KMS-11 (cell line): Measurements from ENCODE around the gene EIF4H.
"Not testable (repeated sequence)": the region's sequence is repeated elsewhere in the genome, so short reads cannot be mapped to it uniquely, and the experiment has no call there.

ENCODE experiments used
- H2AFZ ChIP-seq: fragments of 200-600 bp; sonication (generic); 2 replicates; pipeline ENCODE4 v1.6.1; 2016; ENCODE audit warnings: antibody characterized with exemption, mixed run types, low read depth
- H3K27ac ChIP-seq: fragments of 200-600 bp; sonication (generic); 2 replicates; pipeline ENCODE4 v1.6.1; 2016; ENCODE audit warnings: mild to moderate bottlenecking, mixed run types
- H3K27me3 ChIP-seq: fragments of 200-600 bp; sonication (generic); 2 replicates; pipeline ENCODE4 v1.6.1; 2017; ENCODE audit warnings: mild to moderate bottlenecking, low read depth, mixed run types, moderate library complexity; ENCODE audit not compliant: insufficient read depth
- H3K36me3 ChIP-seq: fragments of 200-600 bp; sonication (generic); 2 replicates; pipeline ENCODE4 v1.6.1; 2017; ENCODE audit warnings: mild to moderate bottlenecking, mixed run types; ENCODE audit not compliant: insufficient read depth
- H3K4me1 ChIP-seq: fragments of 200-600 bp; sonication (generic); 2 replicates; pipeline ENCODE4 v1.6.1; 2016; ENCODE audit warnings: mild to moderate bottlenecking, low read depth, mixed run types; ENCODE audit not compliant: poor library complexity, severe bottlenecking
- H3K4me2 ChIP-seq: fragments of 200-600 bp; sonication (generic); 2 replicates; pipeline ENCODE4 v1.7.0; 2016; ENCODE audit warnings: mild to moderate bottlenecking, mixed run types
- H3K4me3 ChIP-seq: fragments of 200-600 bp; sonication (generic); IDR thresholded peaks from 2 replicates; pipeline ENCODE4 v1.6.1; 2017; ENCODE audit warnings: low read depth, low read length, mixed read lengths; ENCODE audit not compliant: insufficient read depth
- H3K79me2 ChIP-seq: fragments of 200-600 bp; sonication (generic); 2 replicates; pipeline ENCODE4 v1.6.1; 2016; ENCODE audit warnings: low read depth, mixed run types; ENCODE audit not compliant: insufficient read depth
- H3K9ac ChIP-seq: fragments of 200-600 bp; sonication (generic); 2 replicates; pipeline ENCODE4 v1.6.1; 2016; ENCODE audit warnings: mild to moderate bottlenecking, mixed run types
- H4K20me1 ChIP-seq: fragments of 200-600 bp; sonication (generic); 2 replicates; pipeline ENCODE4 v1.6.1; 2016; ENCODE audit warnings: mild to moderate bottlenecking, mixed run types; ENCODE audit not compliant: insufficient read depth
- TF ChIP-seq, protein P1 (sequence below): fragments of 200-600 bp; sonication (generic); conservative IDR thresholded peaks from 2 replicates; pipeline ENCODE4 v1.6.1; 2017; ENCODE audit warnings: low read depth, mild to moderate bottlenecking, antibody characterized with exemption, low read length, moderate library complexity, mixed read lengths

Gene EIF4H

DNA sequence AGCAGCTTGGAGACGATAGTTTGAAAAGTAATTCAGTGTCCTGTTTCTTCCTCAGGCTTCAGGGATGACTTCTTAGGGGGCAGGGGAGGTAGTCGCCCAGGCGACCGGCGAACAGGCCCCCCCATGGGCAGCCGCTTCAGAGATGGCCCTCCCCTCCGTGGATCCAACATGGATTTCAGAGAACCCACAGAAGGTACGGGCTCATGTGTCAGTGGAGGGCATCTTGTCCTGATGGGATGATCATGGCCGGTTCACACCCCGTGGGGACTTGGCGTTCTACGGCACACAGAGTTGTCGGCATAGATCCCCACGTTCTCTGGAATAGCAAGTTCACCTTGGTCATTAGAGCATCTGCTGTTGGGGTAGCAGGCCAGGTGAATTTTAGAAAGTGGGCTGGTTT is 20.5 kb downstream of the EIF4H start:
- Histone ChIP-seq H4K20me1 (0 out of 2 replicates have a peak, but pooled peaks cover 9% of the 10 kb centered on the region), H3K9ac (no peak overlapping the region), H3K4me1 (no peaks in the 10 kb centered on the region), H3K79me2 (peaks cover 6% of the 10 kb centered on the region; the same call in 1 of the 2 replicates), H3K36me3 (peaks cover 24% of the 10 kb centered on the region; the same call in 1 of the 2 replicates), H3K4me2 (no peak overlapping the region), H3K27ac (no peak overlapping the region), H3K27me3 (no peaks in the 10 kb centered on the region), H2AFZ (no peak overlapping the region), H3K4me3 (no peak overlapping the region)
- TF ChIP-seq, protein P1, sequence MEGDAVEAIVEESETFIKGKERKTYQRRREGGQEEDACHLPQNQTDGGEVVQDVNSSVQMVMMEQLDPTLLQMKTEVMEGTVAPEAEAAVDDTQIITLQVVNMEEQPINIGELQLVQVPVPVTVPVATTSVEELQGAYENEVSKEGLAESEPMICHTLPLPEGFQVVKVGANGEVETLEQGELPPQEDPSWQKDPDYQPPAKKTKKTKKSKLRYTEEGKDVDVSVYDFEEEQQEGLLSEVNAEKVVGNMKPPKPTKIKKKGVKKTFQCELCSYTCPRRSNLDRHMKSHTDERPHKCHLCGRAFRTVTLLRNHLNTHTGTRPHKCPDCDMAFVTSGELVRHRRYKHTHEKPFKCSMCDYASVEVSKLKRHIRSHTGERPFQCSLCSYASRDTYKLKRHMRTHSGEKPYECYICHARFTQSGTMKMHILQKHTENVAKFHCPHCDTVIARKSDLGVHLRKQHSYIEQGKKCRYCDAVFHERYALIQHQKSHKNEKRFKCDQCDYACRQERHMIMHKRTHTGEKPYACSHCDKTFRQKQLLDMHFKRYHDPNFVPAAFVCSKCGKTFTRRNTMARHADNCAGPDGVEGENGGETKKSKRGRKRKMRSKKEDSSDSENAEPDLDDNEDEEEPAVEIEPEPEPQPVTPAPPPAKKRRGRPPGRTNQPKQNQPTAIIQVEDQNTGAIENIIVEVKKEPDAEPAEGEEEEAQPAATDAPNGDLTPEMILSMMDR: no peak

DNA sequence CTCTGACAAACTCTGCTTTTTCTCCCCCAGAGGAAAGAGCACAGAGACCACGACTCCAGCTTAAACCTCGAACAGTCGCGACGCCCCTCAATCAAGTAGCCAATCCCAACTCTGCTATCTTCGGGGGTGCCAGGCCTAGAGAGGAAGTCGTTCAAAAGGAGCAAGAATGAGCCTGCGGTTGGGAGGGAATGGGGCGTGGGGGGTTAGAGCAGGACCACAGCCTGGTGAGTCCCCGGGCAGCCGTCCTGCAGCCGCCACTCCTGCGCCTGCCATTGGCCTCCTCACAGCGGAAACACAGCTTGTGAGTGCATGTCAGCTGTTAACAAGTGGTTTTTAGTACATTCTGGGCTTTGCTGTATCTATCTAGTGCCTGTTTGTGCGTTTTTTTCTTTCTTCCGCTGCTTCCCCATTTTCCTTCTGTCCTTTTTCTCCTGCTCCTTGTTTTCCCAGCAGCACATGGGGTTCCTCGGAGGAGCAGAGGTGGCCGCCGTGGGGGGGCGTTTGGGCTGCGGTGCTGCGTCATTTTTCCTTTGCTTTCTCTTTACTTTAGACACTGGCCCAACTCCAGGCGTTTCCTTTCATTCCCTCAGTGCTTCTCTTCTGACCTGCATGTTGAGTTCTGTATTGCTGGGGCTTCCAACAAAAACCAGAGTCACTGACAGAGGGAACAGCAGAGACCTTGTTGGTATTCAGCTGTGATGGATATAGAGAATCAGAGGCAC is 21.1 kb downstream of the EIF4H start:
- H3K4me2 ChIP-seq, H3K79me2 ChIP-seq, H3K27me3 ChIP-seq, H3K4me3 ChIP-seq, H4K20me1 ChIP-seq, H3K9ac ChIP-seq, H2AFZ ChIP-seq, H3K4me1 ChIP-seq, H3K27ac ChIP-seq: not testable (repeated sequence)
- H3K36me3 ChIP-seq: peaks cover 18% of the 10 kb centered on the region; the same call in 1 of the 2 replicates

- H3K27me3 ChIP-seq, H3K4me3 ChIP-seq, H3K9ac ChIP-seq, H3K4me2 ChIP-seq, H3K79me2 ChIP-seq, H2AFZ ChIP-seq, H3K4me1 ChIP-seq, H4K20me1 ChIP-seq, H3K27ac ChIP-seq: not testable (repeated sequence)
- H3K36me3 ChIP-seq: peaks cover 18% of the 10 kb centered on the region; the same call in 1 of the 2 replicates
Measured at GRCh38 chr7:74195968-74196654, 22.0 kb downstream of the EIF4H start.

GRCh38 chr7:74197449-74198124 is 23.4 kb downstream of the EIF4H start:
- TF ChIP-seq, protein P1: no peak
- Histone ChIP-seq H3K79me2 (no peaks in the 10 kb centered on the region), H4K20me1 (0 out of 2 replicates have a peak, but pooled peaks cover 5% of the 10 kb centered on the region), H3K27ac (no peak overlapping the region), H3K4me1 (peaks cover 2% of the 10 kb centered on the region), H3K4me3 (no peak overlapping the region), H3K36me3 (peaks cover 6% of the 10 kb centered on the region; the same call in 1 of the 2 replicates), H2AFZ (no peak overlapping the region), H3K4me2 (no peak overlapping the region), H3K9ac (no peak overlapping the region), H3K27me3 (peaks cover 14% of the 10 kb centered on the region; the same call in 1 of the 2 replicates)

DNA sequence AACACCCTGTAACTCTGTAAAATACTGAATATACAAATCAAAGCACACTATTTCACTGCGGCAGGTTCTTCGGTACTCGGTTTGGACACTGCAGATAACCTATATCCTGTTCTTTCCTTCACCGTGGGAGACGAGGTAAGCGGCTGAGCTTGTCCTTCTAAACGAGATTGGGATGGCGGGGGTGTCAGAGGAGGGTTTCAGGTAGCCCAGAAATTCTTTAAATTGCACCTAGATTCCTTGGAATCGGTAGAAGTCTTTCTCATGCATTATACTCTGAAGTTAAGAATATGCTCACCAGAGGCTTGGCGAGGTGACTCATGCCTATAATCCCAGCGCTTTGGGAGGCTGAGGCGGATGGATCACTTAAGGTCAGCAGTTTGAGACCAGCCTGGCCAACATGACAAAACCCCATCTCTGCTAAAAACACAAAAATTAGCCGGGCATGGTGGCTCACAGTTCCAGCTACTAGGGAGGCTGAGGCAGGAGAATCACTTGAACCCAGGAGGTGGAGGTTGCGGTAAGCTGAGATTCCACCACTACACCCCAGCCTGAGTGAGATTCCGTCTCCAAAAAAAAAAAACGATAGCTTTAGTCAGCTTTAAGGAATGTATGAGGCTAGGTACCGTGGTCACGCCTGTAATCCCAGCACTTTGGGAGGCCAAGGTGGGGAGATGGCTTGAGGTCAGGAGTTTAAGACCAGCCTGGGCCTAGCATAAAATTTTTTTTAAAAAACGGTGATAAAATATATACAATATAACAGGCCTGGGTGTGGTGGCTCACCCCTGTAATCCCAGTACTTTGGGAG is 25.6 kb downstream of the EIF4H start:
- no peak overlapping the region for H3K27ac ChIP-seq
- H4K20me1 ChIP-seq: 0 out of 2 replicates have a peak, but pooled peaks cover 5% of the 10 kb centered on the region
- no peaks in the 10 kb centered on the region for H3K36me3 ChIP-seq
- peaks cover 13% of the 10 kb centered on the region for H3K4me1 ChIP-seq
- TF ChIP-seq, protein P1: no peak
- no peak overlapping the region for H3K4me3 ChIP-seq
- H3K27me3 ChIP-seq: peaks cover 28% of the 10 kb centered on the region
- no peak overlapping the region for H3K9ac ChIP-seq
- no peak overlapping the region for H3K4me2 ChIP-seq
- H2AFZ ChIP-seq: no peak overlapping the region
- H3K79me2 ChIP-seq: no peaks in the 10 kb centered on the region
